IMR-90 (cell line): ENCODE results near the gene FAF1. TPM values are rescaled to one million over a fixed set of nuclear protein-coding genes. Genes with fewer than 3 reads are reported as not detected.

Source experiments
- ATAC-seq: fragments of 200-7000 bp; cut with Tn5 transposase; 2 replicates; pipeline ENCODE4 v1.9.1; 2020; ENCODE audit warnings: low read depth, mild to moderate bottlenecking, moderate library complexity
- BruUV-seq: library from RNA; stranded (reverse); fragments of 400-500 nt; replicated peaks from 2 replicates; lab custom pipeline; 2021; lab: Mats Ljungman, UMichigan
- CTCF ChIA-PET: fragments of 300-600 bp; formaldehyde crosslinking; extraction: SDS; loops from one replicate; lab custom pipeline; 2021; ENCODE audit warnings: antibody characterized with exemption; lab: Yijun Ruan, JAX
- POLR2A ChIA-PET: fragments of 300-600 bp; sonication (Branson Sonifier 250); formaldehyde crosslinking; loops from one replicate; lab custom pipeline; 2022; ENCODE audit warnings: antibody characterized with exemption; ENCODE audit not compliant: unreplicated experiment; lab: Charles Lee
- DNase-seq: peaks from one replicate; pipeline ENCODE4 v3.0.0; 2013
- H2AFZ ChIP-seq: replicated peaks from 2 replicates; pipeline ENCODE3; 2013; ENCODE audit warnings: low read length, mild to moderate bottlenecking; ENCODE audit not compliant: poor library complexity
- H2AK5ac ChIP-seq: 2 replicates; pipeline ENCODE4 v1.6.1; 2013; ENCODE audit warnings: low read depth, low read length, inconsistent platforms
- H2AK9ac ChIP-seq: replicated peaks from 2 replicates; pipeline ENCODE3; 2013; ENCODE audit warnings: mild to moderate bottlenecking, low read depth, low read length, moderate library complexity; ENCODE audit not compliant: poor library complexity
- H2BK120ac ChIP-seq: 2 replicates; pipeline ENCODE4 v1.6.1; 2013; ENCODE audit warnings: low read depth, low read length, inconsistent platforms
- H2BK15ac ChIP-seq: 3 replicates; pipeline ENCODE4 v1.6.1; 2013; ENCODE audit warnings: low read depth, low read length, inconsistent platforms
- H2BK20ac ChIP-seq: 2 replicates; pipeline ENCODE4 v1.6.1; 2013; ENCODE audit warnings: low read depth, mild to moderate bottlenecking, inconsistent platforms, low read length, moderate library complexity
- H2BK5ac ChIP-seq: 2 replicates; pipeline ENCODE4 v1.6.1; 2013; ENCODE audit warnings: mild to moderate bottlenecking, low read depth, low read length, inconsistent platforms; ENCODE audit not compliant: poor library complexity, severe bottlenecking
- H3K14ac ChIP-seq: replicated peaks from 2 replicates; pipeline ENCODE4 v1.6.1; 2013; ENCODE audit warnings: low read depth, low read length, inconsistent platforms
- H3K18ac ChIP-seq: 2 replicates; pipeline ENCODE4 v1.6.1; 2013; ENCODE audit warnings: low read depth, low read length, control low read depth
- H3K23ac ChIP-seq: 2 replicates; pipeline ENCODE4 v1.6.1; 2013; ENCODE audit warnings: low read depth, low read length, inconsistent platforms
- H3K27ac ChIP-seq: 2 replicates; pipeline ENCODE4 v1.5.1; 2013; ENCODE audit warnings: mild to moderate bottlenecking, control low read depth, low read length; ENCODE audit not compliant: insufficient read depth
- H3K27me3 ChIP-seq: 2 replicates; pipeline ENCODE4 v1.6.1; 2013; ENCODE audit warnings: low read length; ENCODE audit not compliant: control insufficient read depth, insufficient read depth
- H3K36me3 ChIP-seq: 2 replicates; pipeline ENCODE4 v1.6.1; 2013; ENCODE audit warnings: low read length, mixed read lengths; ENCODE audit not compliant: control insufficient read depth, insufficient read depth
- H3K4ac ChIP-seq: 2 replicates; pipeline ENCODE4 v1.6.1; 2013; ENCODE audit warnings: low read depth, low read length, inconsistent platforms
- H3K4me1 ChIP-seq: 2 replicates; pipeline ENCODE4 v1.6.1; 2013; ENCODE audit warnings: low read length, mixed read lengths; ENCODE audit not compliant: control insufficient read depth, insufficient read depth
- H3K4me2 ChIP-seq: 2 replicates; pipeline ENCODE4 v1.6.1; 2013; ENCODE audit warnings: low read depth, mild to moderate bottlenecking, control low read depth, low read length, moderate library complexity
- H3K4me3 ChIP-seq: 2 replicates; pipeline ENCODE4 v1.5.1; 2013; ENCODE audit warnings: low read depth, mild to moderate bottlenecking, control low read depth, low read length, moderate library complexity; ENCODE audit not compliant: insufficient read depth
- H3K56ac ChIP-seq: 2 replicates; pipeline ENCODE4 v1.6.1; 2013; ENCODE audit warnings: low read length, inconsistent platforms; ENCODE audit not compliant: insufficient read depth; ENCODE audit errors: extremely low read depth
- H3K79me1 ChIP-seq, 2 experiments: 2 replicates each; pipeline ENCODE4 v1.6.1; 2013; ENCODE audit warnings: low read length in 2 of 2, inconsistent platforms in 1 of 2, low read depth in 1 of 2
- H3K9ac ChIP-seq: 2 replicates; pipeline ENCODE4 v1.6.1; 2013; ENCODE audit warnings: low read depth, low read length, control low read depth
- H3K9me1 ChIP-seq: 2 replicates; pipeline ENCODE4 v1.6.1; 2013; ENCODE audit warnings: low read length, inconsistent platforms; ENCODE audit not compliant: insufficient read depth
- H3K9me3 ChIP-seq: 2 replicates; pipeline ENCODE4 v1.6.1; 2013; ENCODE audit warnings: low read length; ENCODE audit not compliant: control insufficient read depth, insufficient read depth
- H4K20me1 ChIP-seq: 2 replicates; pipeline ENCODE4 v1.6.1; 2013; ENCODE audit warnings: low read length, inconsistent platforms; ENCODE audit not compliant: insufficient read depth
- H4K5ac ChIP-seq: 2 replicates; pipeline ENCODE4 v1.6.1; 2013; ENCODE audit warnings: mild to moderate bottlenecking, low read depth, low read length, control low read depth
- H4K8ac ChIP-seq, 2 experiments: 2 replicates each; pipeline ENCODE4 v1.6.1; 2013; ENCODE audit warnings: low read depth in 2 of 2, low read length in 2 of 2, control low read depth in 1 of 2, inconsistent platforms in 1 of 2
- H4K91ac ChIP-seq: 2 replicates; pipeline ENCODE4 v1.6.1; 2013; ENCODE audit warnings: low read depth, low read length, inconsistent platforms; ENCODE audit not compliant: insufficient read depth
- BHLHE40 ChIP-seq: fragments of 150-350 bp; IDR thresholded peaks from 2 replicates; pipeline ENCODE4 v1.6.1; 2016; ENCODE audit warnings: mild to moderate bottlenecking, low read depth, low read length
- CEBPB ChIP-seq: IDR thresholded peaks from 2 replicates; pipeline ENCODE4 v1.6.1; 2012; ENCODE audit warnings: low read depth, low read length, improper control_type of control experiment
- CHD1 ChIP-seq: IDR thresholded peaks from 2 replicates; pipeline ENCODE4 v1.6.1; 2012; ENCODE audit warnings: low read depth, low read length, improper control_type of control experiment
- CTCF ChIP-seq: conservative IDR thresholded peaks from 2 replicates; pipeline ENCODE4 v1.5.1; 2012; ENCODE audit warnings: mild to moderate bottlenecking, low read depth, low read length, improper control_type of control experiment
- MAFK ChIP-seq: IDR thresholded peaks from 2 replicates; pipeline ENCODE4 v1.6.1; 2012; ENCODE audit warnings: low read depth, low read length, improper control_type of control experiment
- MAZ ChIP-seq: IDR thresholded peaks from 2 replicates; pipeline ENCODE4 v1.6.1; 2012; ENCODE audit warnings: low read depth, mild to moderate bottlenecking, low read length, improper control_type of control experiment, moderate library complexity, borderline replicate concordance
- MXI1 ChIP-seq: IDR thresholded peaks from 2 replicates; pipeline ENCODE4 v1.6.1; 2012; ENCODE audit warnings: low read depth, mild to moderate bottlenecking, low read length, moderate library complexity, borderline replicate concordance
- NFE2L2 ChIP-seq: fragments of 150-350 bp; IDR thresholded peaks from 2 replicates; pipeline ENCODE4 v1.6.1; 2016; ENCODE audit warnings: low read depth, mild to moderate bottlenecking, low read length
- POLR2A ChIP-seq: IDR thresholded peaks from 2 replicates; pipeline ENCODE4 v1.6.1; 2012; ENCODE audit warnings: mild to moderate bottlenecking, low read depth, low read length
- RAD21 ChIP-seq: IDR thresholded peaks from 2 replicates; pipeline ENCODE4 v1.6.1; 2012; ENCODE audit warnings: low read length, improper control_type of control experiment
- SMC3 ChIP-seq: fragments of 150-350 bp; IDR thresholded peaks from 2 replicates; pipeline ENCODE4 v1.6.1; 2016; ENCODE audit warnings: low read depth, mild to moderate bottlenecking, antibody characterized with exemption, low read length, moderate library complexity
- WGBS, 2 experiments: methylation state at CpG; one replicate each; pipeline versions ENCODE4 v1.1.5 to v1.1.7; 2013; ENCODE audit warnings: missing lambda C conversion rate in 2 of 2; ENCODE audit not compliant: insufficient read length in 1 of 2; ENCODE audit errors: extremely low coverage in 2 of 2; 5-methylcytosine and 5-hydroxymethylcytosine counted together
- dilution Hi-C: fragments of 300-500 bp; cut with HindIII; formaldehyde crosslinking; loops from one replicate; pipeline ENCODE4 v1.14.3; 2018; ENCODE audit warnings: low sequenced_read_pairs; ENCODE audit not compliant: unreplicated experiment
- in situ Hi-C: fragments of 300-500 bp; cut with MboI; formaldehyde crosslinking; loops from 3 replicates; pipeline ENCODE4 v1.14.3; 2019; ENCODE audit warnings: low sequenced_read_pairs, inconsistent platforms, mixed read lengths
- intact Hi-C: fragments of 100-400 bp; cut with micrococcal nuclease; formaldehyde crosslinking; loops from 2 replicates; pipeline ENCODE4 v1.10.0; 2022
- polyA plus RNA-seq, 3 experiments: library from polyadenylated mRNA; depleted of rRNA; stranded (reverse); fragments of >200 nt; gene quantifications; 2 replicates each; pipeline ENCODE4 v1.2.3, GENCODE V29; 2012; ENCODE audit warnings: low replicate concordance in 1 of 3
- total RNA-seq: library from RNA; depleted of rRNA; stranded (reverse); fragments of >200 nt; gene quantifications from 2 replicates; pipeline ENCODE4 v1.2.3, GENCODE V29; 2012
- TF ChIP-seq, protein P1 (sequence below): fragments of 150-350 bp; IDR thresholded peaks from 2 replicates; pipeline ENCODE4 v1.6.1; 2017; ENCODE audit warnings: mild to moderate bottlenecking, antibody characterized with exemption, low read length, low read depth

FAF1 gene
- total and polyA plus RNA-seq, 2 of the 4 experiments (the other 2 are of a cell fraction) = 18.8 to 72.9 TPM

DNA sequence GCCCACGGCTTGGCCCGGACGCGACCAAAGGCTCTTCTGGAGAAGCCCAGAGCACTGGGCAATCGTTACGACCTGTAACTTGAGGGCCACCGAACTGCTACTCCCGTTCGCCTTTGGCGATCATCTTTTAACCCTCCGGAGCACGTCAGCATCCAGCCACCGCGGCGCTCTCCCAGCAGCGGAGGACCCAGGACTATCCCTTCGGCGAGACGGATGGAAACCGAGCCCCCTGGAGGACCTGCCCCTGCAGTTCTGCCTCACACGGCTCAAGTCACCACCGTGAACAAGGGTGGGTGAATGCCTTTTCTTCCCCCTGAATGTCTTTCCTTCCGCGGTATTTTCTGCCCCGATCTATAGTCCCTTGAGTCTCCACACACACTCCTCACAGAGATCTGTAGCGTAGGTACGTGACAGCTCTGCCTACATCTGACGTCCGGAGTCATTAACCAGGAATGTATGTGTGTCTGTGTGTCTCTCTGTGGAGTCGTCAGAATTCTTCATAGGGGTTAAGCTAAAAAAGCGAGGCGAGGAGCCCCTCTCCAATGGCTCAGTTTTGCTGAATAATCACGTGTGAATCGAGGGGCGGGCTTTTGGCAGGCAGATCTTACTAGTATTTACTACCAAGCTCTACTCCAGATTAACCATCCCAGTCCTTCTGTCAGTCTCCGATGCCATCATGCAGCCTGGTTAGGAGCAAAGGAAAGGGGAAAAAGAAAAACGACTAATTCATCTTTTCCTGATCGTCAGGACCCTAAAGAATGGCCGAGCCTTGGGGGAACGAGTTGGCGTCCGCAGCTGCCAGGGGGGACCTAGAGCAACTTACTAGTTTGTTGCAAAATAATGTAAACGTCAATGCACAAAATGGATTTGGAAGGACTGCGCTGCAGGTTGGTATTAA lies 9.8 kb upstream of the FAF1 start, which contains the start of gene CDKN2C:
Gene CDKN2C, plus strand, starts transcription at position 635 of the 898 bp plus-strand sequence. Its CDS starts 124 bp downstream, at position 759.
- Histone ChIP-seq H2BK5ac (peak within 1 kb of the TSS; percentile 74), H4K20me1 (no peaks in the 10 kb centered on the region; the same call in none of the 2 replicates), H3K79me1 (peaks cover 0 to 7% of the 10 kb centered on the region in 2 experiments; a peak in 2 of 4 replicates), H2BK20ac (no peak within 1 kb of the TSS; the same call in 1 of the 2 replicates), H2BK120ac (peak within 1 kb of the TSS; percentile 75; the same call in 1 of the 2 replicates), H3K27me3 (no peaks in the 10 kb centered on the region), H2AK5ac (peak within 1 kb of the TSS; percentile 33; the same call in 1 of the 2 replicates), H4K5ac (0 out of 2 replicates have a peak within 1 kb of the TSS, but pooled peaks have one; percentile 4), H2AK9ac (peak within 1 kb of the TSS; percentile 48), H4K8ac (peak within 1 kb of the TSS; percentile 15 to 17; a peak in 2 of 4 replicates), H2AFZ (peak within 1 kb of the TSS; percentile 90), H3K27ac (peak within 1 kb of the TSS; percentile 89), H4K91ac (peak within 1 kb of the TSS; percentile 73), H3K18ac (peak within 1 kb of the TSS; percentile 62), H3K23ac (peak within 1 kb of the TSS; percentile 93), H2BK15ac (peak within 1 kb of the TSS; percentile 30; the same call in 1 of the 3 replicates), H3K9me3 (no peaks in the 10 kb centered on the region), H3K9ac (peak within 1 kb of the TSS; percentile 93), H3K9me1 (no peaks in the 10 kb centered on the region), H3K14ac (peak within 1 kb of the TSS; percentile 75), H3K4me2 (peak within 1 kb of the TSS; percentile 87), H3K56ac (peak within 1 kb of the TSS; percentile 86), H3K4me1 (peaks cover 2% of the 10 kb centered on the region; the same call in 1 of the 2 replicates), H3K4ac (peak within 1 kb of the TSS; percentile 56), H3K36me3 (no peaks in the 10 kb centered on the region; the same call in 1 of the 2 replicates), H3K4me3 (peak within 1 kb of the TSS; percentile 88)
- WGBS, 2 experiments = 0% methylated on average over 22 of the region's 44 CpGs; no CpG with 5 or more reads in 1 of the 2 experiments
- BruUV-seq = no TSS peak
- no peak for TF ChIP-seq RAD21
- no peak for TF ChIP-seq MAZ
- 0 out of 2 replicates have a peak, but pooled peaks have one; percentile 5 for TF ChIP-seq BHLHE40
- no peak for TF ChIP-seq SMC3
- TF ChIP-seq CHD1 = no peak; the same call in 1 of the 2 replicates
- TF ChIP-seq, protein P1, sequence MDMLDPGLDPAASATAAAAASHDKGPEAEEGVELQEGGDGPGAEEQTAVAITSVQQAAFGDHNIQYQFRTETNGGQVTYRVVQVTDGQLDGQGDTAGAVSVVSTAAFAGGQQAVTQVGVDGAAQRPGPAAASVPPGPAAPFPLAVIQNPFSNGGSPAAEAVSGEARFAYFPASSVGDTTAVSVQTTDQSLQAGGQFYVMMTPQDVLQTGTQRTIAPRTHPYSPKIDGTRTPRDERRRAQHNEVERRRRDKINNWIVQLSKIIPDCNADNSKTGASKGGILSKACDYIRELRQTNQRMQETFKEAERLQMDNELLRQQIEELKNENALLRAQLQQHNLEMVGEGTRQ = peak; percentile 58
- TF ChIP-seq MXI1 = peak; percentile 38; the same call in 1 of the 2 replicates
- TF ChIP-seq CTCF = 0 out of 2 replicates have a peak, but pooled peaks have one; percentile 4
- peak; percentile 55 for TF ChIP-seq MAFK
- TF ChIP-seq POLR2A = peak; percentile 69; the same call in 1 of the 2 replicates
- 0 out of 2 replicates have a peak, but pooled peaks have one; percentile 21 for TF ChIP-seq CEBPB
- TF ChIP-seq NFE2L2 = peak; percentile 12; the same call in 1 of the 2 replicates
- DNase-seq = peak; percentile 86
- ChIA-PET POLR2A (no interaction called here), CTCF (interaction anchor here (1.1 kb wide), 1 partner anchor 13 kb away, joined by 3 read pairs; no protein-coding TSS in a partner anchor)
- in situ Hi-C loops = no loop called here
- dilution Hi-C loops = no loop called here
- intact Hi-C loops = loop anchor here (2.0 to 10.0 kb wide), 2 partner anchors 195 to 325 kb away; no protein-coding TSS in a partner anchor
- peak; percentile 38 for ATAC-seq
